K562 (cell line): ENCODE measurements around the gene TRAF1. TPM values are rescaled to one million over a fixed set of nuclear protein-coding genes. Genes with fewer than 3 reads are reported as not detected.

ENCODE experiments used
- ATAC-seq: fragments of 200-7000 bp; cut with Tn5 transposase; 3 replicates; pipeline ENCODE4 v1.9.1; 2020; ENCODE audit warnings: moderate library complexity
- BruUV-seq: library from RNA; stranded (reverse); fragments of 400-500 nt; replicated peaks from 2 replicates; lab custom pipeline; 2021; lab: Mats Ljungman, UMichigan
- CTCF ChIA-PET: fragments of 300-600 bp; formaldehyde crosslinking; extraction: SDS; loops from one replicate; lab custom pipeline; 2021; ENCODE audit warnings: low intra/inter-chr PET ratio; lab: Yijun Ruan, JAX
- POLR2A ChIA-PET: fragments of 300-600, 350-650 bp; sonication (Branson Sonifier 250); formaldehyde crosslinking; extraction: SDS; loops from one replicate; lab custom pipeline; 2021; ENCODE audit warnings: antibody characterized with exemption, inconsistent platforms; lab: Yijun Ruan, JAX
- DNase-seq, 4 experiments: peaks; one replicate each; pipeline versions ENCODE4 v3.0.0 to v3.0.0-alpha.2; 2011 to 2018; ENCODE audit warnings: low spot score in 3 of 4, mixed read lengths in 3 of 4; ENCODE audit errors: extremely low read depth in 1 of 4
- FAIRE-seq: peaks from 2 replicates; lab custom pipeline; 2011; peaks lifted over from hg19 to GRCh38; lab: Jason Lieb, UNC
- H2AFZ ChIP-seq: 2 replicates; pipeline ENCODE4 v1.6.0; 2011; ENCODE audit warnings: low read depth, low read length, control low read depth, inconsistent platforms
- H3K27ac ChIP-seq: fragments of 200-600 bp; 3 replicates; pipeline ENCODE4 v1.8.0; 2011; ENCODE audit warnings: low read depth, mild to moderate bottlenecking, control low read depth, inconsistent platforms, low read length, moderate library complexity, mixed read lengths; ENCODE audit errors: extremely low read depth
- H3K27me3 ChIP-seq, 2 experiments: fragments of 300-600 bp in 1 of 2; 2 replicates in 1 of 2; 3 replicates in 1 of 2; pipeline versions ENCODE4 v1.6.0 to v1.8.0; 2011; ENCODE audit warnings: inconsistent platforms in 2 of 2, low read length in 2 of 2, mild to moderate bottlenecking in 1 of 2, mixed read lengths in 1 of 2, moderate library complexity in 1 of 2; ENCODE audit not compliant: control insufficient read depth in 2 of 2, insufficient read depth in 2 of 2
- H3K36me3 ChIP-seq: fragments of 300-600 bp; 3 replicates; pipeline ENCODE4 v1.8.0; 2011; ENCODE audit warnings: mild to moderate bottlenecking, low read length, inconsistent platforms; ENCODE audit not compliant: control insufficient read depth, insufficient read depth
- H3K4me1 ChIP-seq, 2 experiments: fragments of 200-600 bp in 1 of 2; replicated peaks in 1 of 2; 2 replicates in 1 of 2; 3 replicates in 1 of 2; pipeline versions ENCODE4 v1.5.1 to v1.8.0; 2011; ENCODE audit warnings: inconsistent platforms in 2 of 2, low read length in 2 of 2, mild to moderate bottlenecking in 1 of 2, mixed read lengths in 1 of 2, moderate library complexity in 1 of 2; ENCODE audit not compliant: control insufficient read depth in 2 of 2, insufficient read depth in 2 of 2
- H3K4me2 ChIP-seq: 2 replicates; pipeline ENCODE4 v1.6.1; 2011; ENCODE audit warnings: low read length, control low read depth, inconsistent platforms, mixed read lengths; ENCODE audit not compliant: insufficient read depth
- H3K4me3 ChIP-seq: fragments of 200-600 bp; sonication (generic), shearing (Covaris generic); 2 replicates; pipeline ENCODE4 v1.5.1; 2016; ENCODE audit warnings: control low read depth, inconsistent platforms
- H3K79me2 ChIP-seq: fragments of 200-600 bp; 3 replicates; pipeline ENCODE4 v1.8.0; 2011; ENCODE audit warnings: low read length, inconsistent platforms; ENCODE audit not compliant: control insufficient read depth, insufficient read depth
- H3K9ac ChIP-seq, 2 experiments: 2 replicates each; pipeline versions ENCODE4 v1.6.0 to v1.6.1; 2011; ENCODE audit warnings: low read depth in 2 of 2, low read length in 2 of 2, control low read depth in 1 of 2, inconsistent platforms in 1 of 2, mild to moderate bottlenecking in 1 of 2, mixed read lengths in 1 of 2; ENCODE audit not compliant: insufficient read depth in 1 of 2
- H3K9me1 ChIP-seq: one replicate; pipeline ENCODE4 v1.6.0; 2011; ENCODE audit warnings: inconsistent platforms, mild to moderate bottlenecking, low read length, moderate library complexity; ENCODE audit not compliant: control insufficient read depth, insufficient read depth
- H3K9me3 ChIP-seq: replicated peaks from 2 replicates; pipeline ENCODE4 v1.5.1; 2011; ENCODE audit warnings: low read depth, low read length, inconsistent platforms; ENCODE audit not compliant: control insufficient read depth, insufficient read depth
- H4K20me1 ChIP-seq: replicated peaks from 2 replicates; pipeline ENCODE4 v1.6.1; 2011; ENCODE audit warnings: low read length, inconsistent platforms, mixed read lengths; ENCODE audit not compliant: control insufficient read depth, insufficient read depth
- CTBP1 ChIP-seq: fragments of 450-650 bp; IDR thresholded peaks from 2 replicates; pipeline ENCODE4 v1.6.1; 2016; ENCODE audit warnings: borderline replicate concordance
- ETV1 ChIP-seq: fragments of 450-650 bp; conservative IDR thresholded peaks from 2 replicates; pipeline ENCODE4 v1.6.1; 2016; ENCODE audit warnings: missing genetic modification characterization, control low read depth, low read depth, missing compliant biosample characterization
- GABPB1 ChIP-seq: sonication (generic); formaldehyde crosslinking; IDR thresholded peaks from 2 replicates; pipeline ENCODE4 v1.8.0; 2022; ENCODE audit warnings: mild to moderate bottlenecking, missing genetic modification reagents
- HDAC8 ChIP-seq: fragments of 450-650 bp; IDR thresholded peaks from 2 replicates; pipeline ENCODE4 v1.6.1; 2016; ENCODE audit warnings: mild to moderate bottlenecking, missing genetic modification characterization, moderate library complexity, missing compliant biosample characterization
- KDM4B ChIP-seq, 2 experiments: fragments of 450-650 bp in 1 of 2; sonication (generic) in 1 of 2; IDR thresholded peaks; 2 replicates each; pipeline ENCODE4 v1.6.1; 2016 to 2017; ENCODE audit warnings: borderline replicate concordance in 2 of 2, antibody characterized with exemption in 1 of 2, low read depth in 1 of 2, mild to moderate bottlenecking in 1 of 2
- NCOA1 ChIP-seq: fragments of 450-650 bp; IDR thresholded peaks from 2 replicates; pipeline ENCODE4 v1.6.1; 2016; ENCODE audit warnings: low read depth
- NFIC ChIP-seq: fragments of 450-650 bp; IDR thresholded peaks from 2 replicates; pipeline ENCODE4 v1.6.1; 2017; ENCODE audit warnings: mild to moderate bottlenecking, inconsistent platforms
- NFIX ChIP-seq: fragments of 250-450 bp; sonication (Bioruptor Pico); IDR thresholded peaks from 2 replicates; pipeline ENCODE4 v1.4.0; 2020; ENCODE audit warnings: low read depth, mild to moderate bottlenecking, moderate library complexity
- NR3C1 ChIP-seq: sonication (generic); formaldehyde crosslinking; IDR thresholded peaks from 2 replicates; pipeline ENCODE4 v1.8.1; 2022; ENCODE audit warnings: missing genetic modification reagents
- OTX1 ChIP-seq: fragments of 450-650 bp; formaldehyde crosslinking; IDR thresholded peaks from 2 replicates; pipeline ENCODE4 v1.4.0; 2022; ENCODE audit warnings: mild to moderate bottlenecking
- PRDM10 ChIP-seq: fragments of 450-650 bp; IDR thresholded peaks from 2 replicates; pipeline ENCODE4 v1.6.1; 2018; ENCODE audit not compliant: partially characterized antibody
- RBFOX2 ChIP-seq: fragments of 200-400 bp; formaldehyde crosslinking; IDR thresholded peaks from 2 replicates; pipeline ENCODE4 v1.6.1; 2017; ENCODE audit warnings: low read depth, mild to moderate bottlenecking, low read length, moderate library complexity
- SMARCA4 ChIP-seq: fragments of 450-650 bp; IDR thresholded peaks from 2 replicates; pipeline ENCODE4 v1.6.1; 2016
- TAL1 ChIP-seq: fragments of 450-650 bp; IDR thresholded peaks from 2 replicates; pipeline ENCODE4 v1.6.1; 2016; ENCODE audit warnings: mild to moderate bottlenecking
- ZFX ChIP-seq: sonication (generic); formaldehyde crosslinking; IDR thresholded peaks from 2 replicates; pipeline ENCODE4 v1.8.0; 2022; ENCODE audit warnings: mild to moderate bottlenecking, missing genetic modification reagents, moderate library complexity
- ZNF384 ChIP-seq: IDR thresholded peaks from 2 replicates; pipeline ENCODE4 v1.6.1; 2012; ENCODE audit warnings: low read depth, low read length, improper control_type of control experiment
- ZNF445 ChIP-seq: fragments of 250-450 bp; sonication (Bioruptor Pico); IDR thresholded peaks from 2 replicates; pipeline ENCODE4 v1.4.0; 2020; ENCODE audit warnings: low read depth, mild to moderate bottlenecking, moderate library complexity
- ZNF507 ChIP-seq: conservative IDR thresholded peaks from 2 replicates; pipeline ENCODE4 v1.6.1; 2017; ENCODE audit warnings: missing genetic modification characterization, missing compliant biosample characterization
- WGBS: fragments of 100-300 bp; shearing (Covaris generic); methylation state at CpG from one replicate; pipeline ENCODE4 v1.1.6; 2016; ENCODE audit warnings: low coverage, mixed read lengths; ENCODE audit not compliant: insufficient coverage; ENCODE audit errors: missing lambda C conversion rate; 5-methylcytosine and 5-hydroxymethylcytosine counted together
- in situ Hi-C: fragments of 300-500 bp; cut with MboI; formaldehyde crosslinking; loops from 4 replicates; pipeline ENCODE4 v1.15.0; 2018; ENCODE audit warnings: inconsistent platforms, mixed read lengths
- intact Hi-C: fragments of 100-400 bp; cut with micrococcal nuclease; formaldehyde crosslinking; loops from 2 replicates; pipeline ENCODE4 v1.14.2; 2022
- polyA plus RNA-seq, 8 experiments: library from polyadenylated mRNA; depleted of rRNA in 4 of 8; stranded (reverse) in 5 of 8; unstranded in 3 of 8; fragments of >200 nt; fragmentation: Nextera tagmentation in 2 of 8; fragmentation: Illumina TruSeq in 1 of 8; extraction: Ambion mirVana in 2 of 8; extraction: Trizol in 1 of 8; gene quantifications; 2 replicates each; pipeline versions ENCODE4 v1.2.1 to v1.2.3, GENCODE V29; 2011 to 2014; ENCODE audit warnings: inconsistent platforms in 1 of 8, missing spikeins in 1 of 8
- total RNA-seq, 7 experiments: library from RNA; depleted of rRNA in 6 of 7; stranded (reverse); fragments of >200 nt in 6 of 7; fragmentation: Illumina TruSeq in 2 of 7; extraction: Trizol in 2 of 7; gene quantifications; 2 replicates each; pipeline versions ENCODE4 v1.2.1 to v1.2.3, GENCODE V29; 2011 to 2021; ENCODE audit warnings: low replicate concordance in 1 of 7
- TF ChIP-seq, protein P1 (sequence below): fragments of 450-650 bp; IDR thresholded peaks from 2 replicates; pipeline ENCODE4 v1.6.1; 2018; ENCODE audit warnings: mild to moderate bottlenecking, low read depth; ENCODE audit not compliant: partially characterized antibody

Gene TRAF1
- total and polyA plus RNA-seq, 9 of the 15 experiments (the other 6 are each of a cell fraction or from before 2014, with no cell fraction given): 0.01 to 1.1 (median 0.04) TPM; not detected in 2

DNA sequence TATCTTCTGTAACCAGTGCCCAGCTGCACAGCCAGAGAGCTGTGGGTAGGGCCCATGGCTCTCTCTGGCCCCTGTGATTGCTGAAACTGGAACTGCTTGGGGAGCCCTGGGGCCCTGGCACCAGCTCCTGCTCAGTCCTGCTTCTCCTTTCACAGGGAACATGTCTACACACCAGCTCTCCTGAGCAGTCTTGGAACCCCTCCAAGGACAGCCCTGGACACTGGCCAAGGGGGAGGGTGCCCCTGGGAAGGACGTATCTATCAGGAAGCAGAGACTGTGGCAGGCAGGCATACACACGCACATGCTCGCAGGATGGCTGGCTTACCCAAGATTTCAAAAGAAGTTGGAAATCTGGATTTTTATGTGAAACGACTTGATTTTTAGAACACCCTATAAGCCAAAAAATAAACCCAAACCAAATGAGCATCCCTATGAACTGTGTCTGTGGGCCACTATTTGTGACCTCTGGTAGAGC, 8.8 kb upstream of the TRAF1 start:
- H4K20me1 ChIP-seq: no peaks in the 10 kb centered on the region
- DNase-seq (peak; percentile 57 to 91 (median 72)), ATAC-seq (peak; percentile 79), FAIRE-seq (peak; percentile 83)
- intact Hi-C loops: loop anchor here (5.0 to 10.0 kb wide), 2 partner anchors 193 to 321 kb away; no protein-coding TSS in a partner anchor
- CTCF ChIA-PET: interaction anchor here (2.5 kb wide), 1 partner anchor 179 kb away, joined by 12 read pairs; no protein-coding TSS in a partner anchor
- no peaks in the 10 kb centered on the region; a peak in 1 of 5 replicates for H3K27me3 ChIP-seq
- in situ Hi-C loops: loop anchor here (25.0 kb wide), 1 partner anchor 323 kb away; no protein-coding TSS in a partner anchor
- peak overlapping the region; percentile 45; the same call in 1 of the 2 replicates for H3K4me2 ChIP-seq
- H2AFZ ChIP-seq: peak overlapping the region; percentile 69
- no TSS peak for BruUV-seq
- H3K36me3 ChIP-seq: no peaks in the 10 kb centered on the region
- H3K9me3 ChIP-seq: no peaks in the 10 kb centered on the region
- no peaks in the 10 kb centered on the region for H3K9me1 ChIP-seq
- POLR2A ChIA-PET: interaction anchor here (0.6 to 0.9 kb wide), 3 partner anchors 8 to 60 kb away, joined by 3 to 4 read pairs (median 4); no protein-coding TSS in a partner anchor
- H3K27ac ChIP-seq: no peak overlapping the region
- peak overlapping the region in 1 of 2 experiments; percentile 50; a peak in 2 of 4 replicates for H3K9ac ChIP-seq
- H3K4me3 ChIP-seq: no peak overlapping the region
- H3K79me2 ChIP-seq: no peaks in the 10 kb centered on the region
- 1% methylated on average over 4 of the region's 4 CpGs for WGBS
- peaks cover 13 to 40% of the 10 kb centered on the region in 2 experiments for H3K4me1 ChIP-seq
- no peak for TF ChIP-seq NCOA1
- TF ChIP-seq RBFOX2: 0 out of 2 replicates have a peak, but pooled peaks have one; percentile 20
- TF ChIP-seq PRDM10: no peak
- no peak for TF ChIP-seq KDM4B (IDR thresholded peaks at IDR 0.05; ENCODE audit: borderline replicate concordance in 2 of 2, low read depth in 1 of 2)
- TF ChIP-seq TAL1: peak; percentile 17; the same call in 1 of the 2 replicates
- no peak for TF ChIP-seq ZNF507
- no peak for TF ChIP-seq ZNF384
- peak; percentile 37; the same call in 1 of the 2 replicates for TF ChIP-seq CTBP1
- peak; percentile 43 for TF ChIP-seq ETV1 (tag)
- peak; percentile 44 for TF ChIP-seq SMARCA4
- no peak for TF ChIP-seq ZFX (CRISPR knock-in tag)
- no peak for TF ChIP-seq GABPB1 (CRISPR knock-in tag)
- no peak for TF ChIP-seq NR3C1 (CRISPR knock-in tag)
- TF ChIP-seq, protein P1, sequence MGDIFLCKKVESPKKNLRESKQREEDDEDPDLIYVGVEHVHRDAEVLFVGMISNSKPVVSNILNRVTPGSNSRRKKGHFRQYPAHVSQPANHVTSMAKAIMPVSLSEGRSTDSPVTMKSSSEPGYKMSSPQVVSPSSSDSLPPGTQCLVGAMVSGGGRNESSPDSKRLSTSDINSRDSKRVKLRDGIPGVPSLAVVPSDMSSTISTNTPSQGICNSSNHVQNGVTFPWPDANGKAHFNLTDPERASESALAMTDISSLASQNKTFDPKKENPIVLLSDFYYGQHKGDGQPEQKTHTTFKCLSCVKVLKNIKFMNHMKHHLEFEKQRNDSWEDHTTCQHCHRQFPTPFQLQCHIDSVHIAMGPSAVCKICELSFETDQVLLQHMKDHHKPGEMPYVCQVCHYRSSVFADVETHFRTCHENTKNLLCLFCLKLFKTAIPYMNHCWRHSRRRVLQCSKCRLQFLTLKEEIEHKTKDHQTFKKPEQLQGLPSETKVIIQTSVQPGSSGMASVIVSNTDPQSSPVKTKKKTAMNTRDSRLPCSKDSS: no peak
- no peak for TF ChIP-seq ZNF445 (CRISPR knock-in tag)
- peak; percentile 20; the same call in 1 of the 2 replicates for TF ChIP-seq NFIX (CRISPR knock-in tag)
- no peak for TF ChIP-seq HDAC8 (tag)
- TF ChIP-seq OTX1 (CRISPR knock-in tag): no peak
- peak; percentile 98 for TF ChIP-seq NFIC
